ENCODE measurements around the gene DAAM2.
A peak's percentile ranks its signal among the peaks of the same experiment; 100 is the strongest.

DAAM2 gene

GRCh38 chr6:39790772-39791171, 1.4 kb upstream of the DAAM2 start:
- H3K27me3 ChIP-seq (ENCODE audit: control insufficient read depth in 1 of 2, insufficient read depth in 2 of 2, low read length in 2 of 2) = no peaks in the 10 kb centered on the region
- H3K9ac ChIP-seq (ENCODE audit: low read length in 2 of 2) = no peak overlapping the region
- H3K4me3 ChIP-seq (ENCODE audit: low read length in 2 of 2) = no peak overlapping the region
- peaks cover 37% of the 10 kb centered on the region for H3K4me1 ChIP-seq (ENCODE audit: control insufficient read depth, insufficient read depth, low read length)
- H3K36me3 ChIP-seq (ENCODE audit: control insufficient read depth in 2 of 2, insufficient read depth in 2 of 2, low read length in 2 of 2) = no peaks in the 10 kb centered on the region
- peak overlapping the region; percentile 49 for H3K27ac ChIP-seq (ENCODE audit: low read length)
- H3K9me3 ChIP-seq (ENCODE audit: control insufficient read depth in 2 of 2, low read length in 2 of 2) = no peaks in the 10 kb centered on the region

GRCh38 chr6:39791311-39791710, 865 bp upstream of the DAAM2 start:
- H3K9me3 ChIP-seq (ENCODE audit: control insufficient read depth in 2 of 2, low read length in 2 of 2) = no peaks in the 10 kb centered on the region
- H3K4me1 ChIP-seq (ENCODE audit: control insufficient read depth, insufficient read depth, low read length) = peaks cover 41% of the 10 kb centered on the region
- H3K27me3 ChIP-seq (ENCODE audit: control insufficient read depth in 1 of 2, insufficient read depth in 2 of 2, low read length in 2 of 2) = no peaks in the 10 kb centered on the region
- H3K27ac ChIP-seq (ENCODE audit: low read length) = peak overlapping the region; percentile 49
- H3K4me3 ChIP-seq (ENCODE audit: low read length in 2 of 2) = no peak overlapping the region
- H3K36me3 ChIP-seq (ENCODE audit: control insufficient read depth in 2 of 2, insufficient read depth in 2 of 2, low read length in 2 of 2) = no peaks in the 10 kb centered on the region
- no peak overlapping the region for H3K9ac ChIP-seq (ENCODE audit: low read length in 2 of 2)

GRCh38 chr6:39792540-39793450, 619 bp downstream of the DAAM2 start:
- Histone ChIP-seq H3K4me3 (ENCODE audit: low read length in 2 of 2) (peak overlapping the region; percentile 81 to 88), H3K9me3 (ENCODE audit: control insufficient read depth in 2 of 2, low read length in 2 of 2) (no peaks in the 10 kb centered on the region), H3K36me3 (ENCODE audit: control insufficient read depth in 2 of 2, insufficient read depth in 2 of 2, low read length in 2 of 2) (peaks cover 0 to 3% of the 10 kb centered on the region in 2 donors), H3K9ac (ENCODE audit: low read length in 2 of 2) (peak overlapping the region; percentile 85 to 86), H3K27ac (ENCODE audit: low read length) (peak overlapping the region; percentile 86), H3K4me1 (ENCODE audit: control insufficient read depth, insufficient read depth, low read length) (peaks cover 42% of the 10 kb centered on the region), H3K27me3 (ENCODE audit: control insufficient read depth in 1 of 2, insufficient read depth in 2 of 2, low read length in 2 of 2) (no peaks in the 10 kb centered on the region)

- peaks cover 4 to 5% of the 10 kb centered on the region in 2 donors for H3K36me3 ChIP-seq (ENCODE audit: control insufficient read depth in 2 of 2, insufficient read depth in 2 of 2, low read length in 2 of 2)
- H3K27ac ChIP-seq (ENCODE audit: low read length) = peak overlapping the region; percentile 86
- peak overlapping the region; percentile 81 to 88 for H3K4me3 ChIP-seq (ENCODE audit: low read length in 2 of 2)
- peak overlapping the region; percentile 68 to 85 for H3K9ac ChIP-seq (ENCODE audit: low read length in 2 of 2)
- H3K9me3 ChIP-seq (ENCODE audit: control insufficient read depth in 2 of 2, low read length in 2 of 2) = no peaks in the 10 kb centered on the region
- H3K4me1 ChIP-seq (ENCODE audit: control insufficient read depth, insufficient read depth, low read length) = peaks cover 42% of the 10 kb centered on the region
- no peaks in the 10 kb centered on the region for H3K27me3 ChIP-seq (ENCODE audit: control insufficient read depth in 1 of 2, insufficient read depth in 2 of 2, low read length in 2 of 2)
These were observed 1.3 kb downstream of the DAAM2 start for GRCh38 chr6:39793516-39793915.

GRCh38 chr6:39794231-39794630, 2.1 kb downstream of the DAAM2 start:
- H3K27ac ChIP-seq (ENCODE audit: low read length) = peak overlapping the region; percentile 86
- peak overlapping the region; percentile 68 to 85 for H3K9ac ChIP-seq (ENCODE audit: low read length in 2 of 2)
- no peaks in the 10 kb centered on the region for H3K9me3 ChIP-seq (ENCODE audit: control insufficient read depth in 2 of 2, low read length in 2 of 2)
- H3K27me3 ChIP-seq (ENCODE audit: control insufficient read depth in 1 of 2, insufficient read depth in 2 of 2, low read length in 2 of 2) = no peaks in the 10 kb centered on the region
- H3K36me3 ChIP-seq (ENCODE audit: control insufficient read depth in 2 of 2, insufficient read depth in 2 of 2, low read length in 2 of 2) = peaks cover 4 to 5% of the 10 kb centered on the region in 2 donors
- H3K4me1 ChIP-seq (ENCODE audit: control insufficient read depth, insufficient read depth, low read length) = peaks cover 42% of the 10 kb centered on the region
- peak overlapping the region; percentile 81 to 88 for H3K4me3 ChIP-seq (ENCODE audit: low read length in 2 of 2)

- Histone ChIP-seq H3K27me3 (ENCODE audit: control insufficient read depth in 1 of 2, insufficient read depth in 2 of 2, low read length in 2 of 2) (no peaks in the 10 kb centered on the region), H3K36me3 (ENCODE audit: control insufficient read depth in 2 of 2, insufficient read depth in 2 of 2, low read length in 2 of 2) (peaks cover 4 to 5% of the 10 kb centered on the region in 2 donors), H3K9ac (ENCODE audit: low read length in 2 of 2) (no peak overlapping the region), H3K4me3 (ENCODE audit: low read length in 2 of 2) (no peak overlapping the region), H3K9me3 (ENCODE audit: control insufficient read depth in 2 of 2, low read length in 2 of 2) (no peaks in the 10 kb centered on the region), H3K27ac (ENCODE audit: low read length) (no peak overlapping the region), H3K4me1 (ENCODE audit: control insufficient read depth, insufficient read depth, low read length) (peaks cover 51% of the 10 kb centered on the region)
These were observed 5.6 kb downstream of the DAAM2 start for GRCh38 chr6:39797751-39798150.

GRCh38 chr6:39800034-39801032, 8.2 kb downstream of the DAAM2 start:
- Histone ChIP-seq H3K9me3 (ENCODE audit: control insufficient read depth in 2 of 2, low read length in 2 of 2) (no peaks in the 10 kb centered on the region), H3K4me3 (ENCODE audit: low read length in 2 of 2) (no peak overlapping the region), H3K27ac (ENCODE audit: low read length) (no peak overlapping the region)

GRCh38 chr6:39801456-39802251, 9.5 kb downstream of the DAAM2 start:
- no peaks in the 10 kb centered on the region for H3K27me3 ChIP-seq (ENCODE audit: control insufficient read depth in 1 of 2, insufficient read depth in 2 of 2, low read length in 2 of 2)
- no peak overlapping the region for H3K9ac ChIP-seq (ENCODE audit: low read length in 2 of 2)
- H3K4me1 ChIP-seq (ENCODE audit: control insufficient read depth, insufficient read depth, low read length) = peaks cover 51% of the 10 kb centered on the region
- peak overlapping the region; percentile 2 for H3K27ac ChIP-seq (ENCODE audit: low read length)
- peaks cover 4 to 5% of the 10 kb centered on the region in 2 donors for H3K36me3 ChIP-seq (ENCODE audit: control insufficient read depth in 2 of 2, insufficient read depth in 2 of 2, low read length in 2 of 2)
- peak overlapping the region in 1 of 2 donors; percentile 40 for H3K4me3 ChIP-seq (ENCODE audit: low read length in 2 of 2)
- no peaks in the 10 kb centered on the region for H3K9me3 ChIP-seq (ENCODE audit: control insufficient read depth in 2 of 2, low read length in 2 of 2)

More at GRCh38 chr6:39800034-39801032, 8.2 kb downstream of the DAAM2 start:
- Histone ChIP-seq H3K36me3 (ENCODE audit: control insufficient read depth in 2 of 2, insufficient read depth in 2 of 2, low read length in 2 of 2) (peaks cover 4 to 5% of the 10 kb centered on the region in 2 donors), H3K9ac (ENCODE audit: low read length in 2 of 2) (no peak overlapping the region), H3K4me1 (ENCODE audit: control insufficient read depth, insufficient read depth, low read length) (peaks cover 50% of the 10 kb centered on the region), H3K27me3 (ENCODE audit: control insufficient read depth in 1 of 2, insufficient read depth in 2 of 2, low read length in 2 of 2) (no peaks in the 10 kb centered on the region)

- Histone ChIP-seq H3K27me3 (ENCODE audit: control insufficient read depth in 1 of 2, insufficient read depth in 2 of 2, low read length in 2 of 2) (no peaks in the 10 kb centered on the region), H3K4me1 (ENCODE audit: control insufficient read depth, insufficient read depth, low read length) (peaks cover 52% of the 10 kb centered on the region), H3K4me3 (ENCODE audit: low read length in 2 of 2) (peak overlapping the region in 1 of 2 donors; percentile 29), H3K9ac (ENCODE audit: low read length in 2 of 2) (no peak overlapping the region), H3K36me3 (ENCODE audit: control insufficient read depth in 2 of 2, insufficient read depth in 2 of 2, low read length in 2 of 2) (no peaks in the 10 kb centered on the region), H3K27ac (ENCODE audit: low read length) (peak overlapping the region; percentile 24), H3K9me3 (ENCODE audit: control insufficient read depth in 2 of 2, low read length in 2 of 2) (no peaks in the 10 kb centered on the region)
These were observed 11.7 kb downstream of the DAAM2 start for GRCh38 chr6:39803872-39804271.
